Erythroblast (primary cell): ENCODE results near the gene KCNIP3.

Experiments
- DNase-seq, 2 experiments: peaks; one replicate each; lab custom pipeline; 2025; lab: John Stamatoyannopoulos, UW
- GATA1 ChIP-seq: IDR thresholded peaks from 2 replicates; pipeline ENCODE4 v1.6.1; 2011; ENCODE audit warnings: low read depth, mild to moderate bottlenecking, control low read depth, low read length, moderate library complexity
- POLR2A ChIP-seq: IDR thresholded peaks from 2 replicates; pipeline ENCODE4 v1.6.1; 2011; ENCODE audit warnings: mild to moderate bottlenecking, low read length

KCNIP3 gene

GRCh38 chr2:95343429-95344214 lies 46.5 kb downstream of the KCNIP3 start:
- TF ChIP-seq POLR2A (no peak), GATA1 (no peak)
- no peak for DNase-seq

- no peak for DNase-seq
- no peak for TF ChIP-seq GATA1
- no peak for TF ChIP-seq POLR2A
These were observed 47.1 kb downstream of the KCNIP3 start for GRCh38 chr2:95344215-95344583.

- TF ChIP-seq GATA1 = no peak
- no peak for TF ChIP-seq POLR2A
- DNase-seq = no peak
These were observed 47.5 kb downstream of the KCNIP3 start for GRCh38 chr2:95344656-95345055.

- no peak for TF ChIP-seq GATA1
- TF ChIP-seq POLR2A = no peak
- DNase-seq = no peak
These were observed 48.0 kb downstream of the KCNIP3 start for GRCh38 chr2:95345081-95345562.

- DNase-seq = peak; percentile 56 to 75
- TF ChIP-seq POLR2A (no peak), GATA1 (no peak)
These were observed 48.5 kb downstream of the KCNIP3 start for GRCh38 chr2:95345563-95346230.

GRCh38 chr2:95346231-95346737 lies 49.1 kb downstream of the KCNIP3 start:
- peak; percentile 55 to 72 for DNase-seq
- TF ChIP-seq GATA1 = no peak
- TF ChIP-seq POLR2A = no peak

- DNase-seq = peak in 1 of 2 experiments; percentile 20
- TF ChIP-seq GATA1 = no peak
These were observed 49.9 kb downstream of the KCNIP3 start for GRCh38 chr2:95346738-95347671.

GRCh38 chr2:95347681-95348608 lies 50.8 kb downstream of the KCNIP3 start:
- TF ChIP-seq POLR2A (no peak), GATA1 (no peak)
- DNase-seq = no peak

- DNase-seq = no peak
- TF ChIP-seq GATA1 = no peak
- TF ChIP-seq POLR2A = no peak
These were observed 51.7 kb downstream of the KCNIP3 start for GRCh38 chr2:95348609-95349567.

GRCh38 chr2:95349568-95350322 lies 52.6 kb downstream of the KCNIP3 start:
- DNase-seq = no peak
- TF ChIP-seq POLR2A (no peak), GATA1 (no peak)

GRCh38 chr2:95350368-95350767 lies 53.2 kb downstream of the KCNIP3 start:
- DNase-seq = no peak
- TF ChIP-seq POLR2A = no peak
- TF ChIP-seq GATA1 = no peak
